Hepatocyte (in vitro differentiated cells): ENCODE results near the gene SBF1.

Experiments used
- EZH2phosphoT487 ChIP-seq: fragments of 200-600 bp; sonication (generic); IDR thresholded peaks from one replicate; pipeline ENCODE4 v1.6.1; 2018; ENCODE audit warnings: antibody characterized with exemption, mild to moderate bottlenecking, low read depth, moderate library complexity; ENCODE audit not compliant: unreplicated experiment, severe bottlenecking
- TF ChIP-seq, protein P1 (sequence below): fragments of 200-600 bp; sonication (generic); IDR thresholded peaks from 2 replicates; pipeline ENCODE4 v1.5.1; 2016; ENCODE audit warnings: antibody characterized with exemption, mild to moderate bottlenecking; ENCODE audit not compliant: poor library complexity

- TF ChIP-seq, protein P1, sequence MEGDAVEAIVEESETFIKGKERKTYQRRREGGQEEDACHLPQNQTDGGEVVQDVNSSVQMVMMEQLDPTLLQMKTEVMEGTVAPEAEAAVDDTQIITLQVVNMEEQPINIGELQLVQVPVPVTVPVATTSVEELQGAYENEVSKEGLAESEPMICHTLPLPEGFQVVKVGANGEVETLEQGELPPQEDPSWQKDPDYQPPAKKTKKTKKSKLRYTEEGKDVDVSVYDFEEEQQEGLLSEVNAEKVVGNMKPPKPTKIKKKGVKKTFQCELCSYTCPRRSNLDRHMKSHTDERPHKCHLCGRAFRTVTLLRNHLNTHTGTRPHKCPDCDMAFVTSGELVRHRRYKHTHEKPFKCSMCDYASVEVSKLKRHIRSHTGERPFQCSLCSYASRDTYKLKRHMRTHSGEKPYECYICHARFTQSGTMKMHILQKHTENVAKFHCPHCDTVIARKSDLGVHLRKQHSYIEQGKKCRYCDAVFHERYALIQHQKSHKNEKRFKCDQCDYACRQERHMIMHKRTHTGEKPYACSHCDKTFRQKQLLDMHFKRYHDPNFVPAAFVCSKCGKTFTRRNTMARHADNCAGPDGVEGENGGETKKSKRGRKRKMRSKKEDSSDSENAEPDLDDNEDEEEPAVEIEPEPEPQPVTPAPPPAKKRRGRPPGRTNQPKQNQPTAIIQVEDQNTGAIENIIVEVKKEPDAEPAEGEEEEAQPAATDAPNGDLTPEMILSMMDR, result no peak
- TF ChIP-seq EZH2phosphoT487, result no peak
Measured at GRCh38 chr22:50414476-50415248, 60.2 kb downstream of the SBF1 start.
